A673 (cell line): ENCODE measurements around the gene CA5B.
"Not testable (repeated sequence)": the region's sequence is repeated elsewhere in the genome, so short reads cannot be mapped to it uniquely, and the experiment has no call there.

ENCODE experiments used
- EZH2 ChIP-seq: fragments of 200-600 bp; sonication (generic); IDR thresholded peaks from 2 replicates; pipeline ENCODE4 v1.6.1; 2017; ENCODE audit warnings: borderline replicate concordance, low read depth, mild to moderate bottlenecking, mixed read lengths, antibody characterized with exemption, low read length; ENCODE audit not compliant: poor library complexity, severe bottlenecking
- TF ChIP-seq, protein P1 (sequence below): fragments of 300-800, 200-600 bp; sonication (generic); conservative IDR thresholded peaks from 2 replicates; pipeline ENCODE4 v1.5.1; 2017; ENCODE audit warnings: low read depth, mild to moderate bottlenecking, antibody characterized with exemption, low read length, moderate library complexity, mixed read lengths

DNA sequence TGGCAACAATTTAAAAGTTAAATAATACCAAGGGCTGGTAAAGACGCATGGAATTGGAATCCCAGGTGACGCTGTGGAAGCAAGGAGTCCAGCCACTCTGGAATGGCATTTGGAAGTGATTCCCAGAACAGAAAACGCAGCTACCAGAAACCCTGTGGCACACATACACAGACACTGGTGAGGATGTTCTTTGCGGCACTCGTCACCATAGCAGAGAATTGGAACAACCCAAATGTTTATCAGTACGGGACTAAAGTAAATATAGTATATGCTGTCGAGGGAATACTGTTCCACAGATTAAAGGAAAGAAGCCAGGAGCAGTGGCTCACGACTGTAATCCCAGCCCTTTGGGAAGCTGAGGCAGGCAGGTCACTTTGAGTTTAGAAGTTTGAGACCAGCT lies 33.8 kb upstream of the CA5B start:
- TF ChIP-seq, protein P1, sequence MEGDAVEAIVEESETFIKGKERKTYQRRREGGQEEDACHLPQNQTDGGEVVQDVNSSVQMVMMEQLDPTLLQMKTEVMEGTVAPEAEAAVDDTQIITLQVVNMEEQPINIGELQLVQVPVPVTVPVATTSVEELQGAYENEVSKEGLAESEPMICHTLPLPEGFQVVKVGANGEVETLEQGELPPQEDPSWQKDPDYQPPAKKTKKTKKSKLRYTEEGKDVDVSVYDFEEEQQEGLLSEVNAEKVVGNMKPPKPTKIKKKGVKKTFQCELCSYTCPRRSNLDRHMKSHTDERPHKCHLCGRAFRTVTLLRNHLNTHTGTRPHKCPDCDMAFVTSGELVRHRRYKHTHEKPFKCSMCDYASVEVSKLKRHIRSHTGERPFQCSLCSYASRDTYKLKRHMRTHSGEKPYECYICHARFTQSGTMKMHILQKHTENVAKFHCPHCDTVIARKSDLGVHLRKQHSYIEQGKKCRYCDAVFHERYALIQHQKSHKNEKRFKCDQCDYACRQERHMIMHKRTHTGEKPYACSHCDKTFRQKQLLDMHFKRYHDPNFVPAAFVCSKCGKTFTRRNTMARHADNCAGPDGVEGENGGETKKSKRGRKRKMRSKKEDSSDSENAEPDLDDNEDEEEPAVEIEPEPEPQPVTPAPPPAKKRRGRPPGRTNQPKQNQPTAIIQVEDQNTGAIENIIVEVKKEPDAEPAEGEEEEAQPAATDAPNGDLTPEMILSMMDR: not testable (repeated sequence)
- TF ChIP-seq EZH2: not testable (repeated sequence)
